Measurements from ENCODE around the gene SSBP3. TPM values are rescaled to one million over a fixed set of nuclear protein-coding genes. Genes with fewer than 3 reads are reported as not detected.

SSBP3 gene
- total RNA-seq (2022; extraction: Qiagen RNA extraction): 5.4 to 7.3 TPM (median 6.7 TPM) in 5 replicates

GRCh38 chr1:54406339-54407153 lies at the start of gene SSBP3:
Gene SSBP3 (minus strand): TSS chr1:54406394.

GRCh38 chr1:54199765-54200518 lies 206.3 kb downstream of the SSBP3 start, which contains the start of the genes CYB5RL and MRPL37:
Gene CYB5RL (minus strand): TSS chr1:54200030. CDS start chr1:54195616, 4,414 bp downstream.
Gene MRPL37 (plus strand): TSS chr1:54200167. CDS start chr1:54200244, 77 bp downstream.

Other genes starting within 250 kb of the SSBP3 start
- 2.2 to 3.7 TPM (median 3.4 TPM) in 5 replicates for gene CYB5RL, start 206.4 kb downstream of the SSBP3 start, total RNA-seq (2022; extraction: Qiagen RNA extraction)
- 84.1 to 97.0 TPM (median 96.1 TPM) in 5 replicates for gene MRPL37, start 206.2 kb downstream of the SSBP3 start, total RNA-seq (2022; extraction: Qiagen RNA extraction)
- 1.7 to 2.5 TPM (median 2.3 TPM) in 5 replicates for gene ACOT11, start 141.8 kb upstream of the SSBP3 start, total RNA-seq (2022; extraction: Qiagen RNA extraction)
- gene FAM151A, start 217.1 kb upstream of the SSBP3 start, total RNA-seq (2022; extraction: Qiagen RNA extraction): 0.16 to 0.32 TPM (median 0.17 TPM) in 5 replicates
- not detected in 5 replicates for gene MROH7, start 235.4 kb upstream of the SSBP3 start, total RNA-seq (2022; extraction: Qiagen RNA extraction)